Measurements from ENCODE around the gene PITPNC1.

GRCh38 chr17:67488161-67488560, 111.1 kb downstream of the PITPNC1 start:
- TF ChIP-seq, protein P1, sequence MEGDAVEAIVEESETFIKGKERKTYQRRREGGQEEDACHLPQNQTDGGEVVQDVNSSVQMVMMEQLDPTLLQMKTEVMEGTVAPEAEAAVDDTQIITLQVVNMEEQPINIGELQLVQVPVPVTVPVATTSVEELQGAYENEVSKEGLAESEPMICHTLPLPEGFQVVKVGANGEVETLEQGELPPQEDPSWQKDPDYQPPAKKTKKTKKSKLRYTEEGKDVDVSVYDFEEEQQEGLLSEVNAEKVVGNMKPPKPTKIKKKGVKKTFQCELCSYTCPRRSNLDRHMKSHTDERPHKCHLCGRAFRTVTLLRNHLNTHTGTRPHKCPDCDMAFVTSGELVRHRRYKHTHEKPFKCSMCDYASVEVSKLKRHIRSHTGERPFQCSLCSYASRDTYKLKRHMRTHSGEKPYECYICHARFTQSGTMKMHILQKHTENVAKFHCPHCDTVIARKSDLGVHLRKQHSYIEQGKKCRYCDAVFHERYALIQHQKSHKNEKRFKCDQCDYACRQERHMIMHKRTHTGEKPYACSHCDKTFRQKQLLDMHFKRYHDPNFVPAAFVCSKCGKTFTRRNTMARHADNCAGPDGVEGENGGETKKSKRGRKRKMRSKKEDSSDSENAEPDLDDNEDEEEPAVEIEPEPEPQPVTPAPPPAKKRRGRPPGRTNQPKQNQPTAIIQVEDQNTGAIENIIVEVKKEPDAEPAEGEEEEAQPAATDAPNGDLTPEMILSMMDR (IDR thresholded peaks at IDR 0.05) = no peak
- TF ChIP-seq POLR2A (IDR thresholded peaks at IDR 0.05) (no peak), EP300 (IDR thresholded peaks at IDR 0.05) (peak in 1 of 2 donors; percentile 27)

All from tibial nerve (tissue), 4 donors.